IgD-negative memory B cell (primary cell): ENCODE results near the gene PRKN. TPM values are rescaled to one million over a fixed set of nuclear protein-coding genes. Genes with fewer than 3 reads are reported as not detected.

Experiments
- H3K27ac Mint-ChIP-seq, 3 donors: one replicate each; pipeline ENCODE4 v1.8.0; 2020 to 2022; ENCODE audit warnings: mild to moderate bottlenecking in 3 of 3, mixed read lengths in 3 of 3, moderate library complexity in 1 of 3
- H3K27me3 Mint-ChIP-seq: one replicate; pipeline ENCODE4 v1.8.0; 2021; ENCODE audit warnings: mixed read lengths
- H3K36me3 Mint-ChIP-seq: one replicate; pipeline ENCODE4 v1.8.0; 2020; ENCODE audit warnings: mild to moderate bottlenecking, mixed read lengths
- H3K4me1 Mint-ChIP-seq, 3 donors: one replicate each; pipeline ENCODE4 v1.8.0; 2020 to 2022; ENCODE audit warnings: mixed read lengths in 3 of 3, mild to moderate bottlenecking in 1 of 3
- H3K4me3 Mint-ChIP-seq, 4 donors: one replicate each; pipeline ENCODE4 v1.8.0; 2020 to 2022; ENCODE audit warnings: mild to moderate bottlenecking in 4 of 4, mixed read lengths in 4 of 4, moderate library complexity in 3 of 4
- H3K9me3 Mint-ChIP-seq, 3 donors: one replicate each; pipeline ENCODE4 v1.8.0; 2020 to 2021; ENCODE audit warnings: mixed read lengths in 3 of 3, mild to moderate bottlenecking in 1 of 3
- polyA plus RNA-seq: library from polyadenylated mRNA; unstranded; fragments of 300-500 nt; fragmentation: Illumina TruSeq; gene quantifications from one replicate; pipeline ENCODE4 v1.2.3, GENCODE V29; 2021

PRKN gene
- polyA plus RNA-seq, 1 donor from 2014 or later: 0.55 TPM

- H3K27ac Mint-ChIP-seq: no peak overlapping the region
- H3K27me3 Mint-ChIP-seq: no peaks in the 10 kb centered on the region
- H3K4me1 Mint-ChIP-seq: peaks cover 0 to 2% (median 0%) of the 10 kb centered on the region in 3 donors
- H3K36me3 Mint-ChIP-seq: no peaks in the 10 kb centered on the region
- H3K4me3 Mint-ChIP-seq: no peak overlapping the region
- peaks cover 0 to 6% (median 0%) of the 10 kb centered on the region in 3 donors for H3K9me3 Mint-ChIP-seq
Observed at GRCh38 chr6:162675503-162675902, 52.1 kb downstream of the PRKN start.

GRCh38 chr6:162674452-162674851 is 53.1 kb downstream of the PRKN start:
- Mint-ChIP-seq H3K9me3 (peaks cover 0 to 6% (median 0%) of the 10 kb centered on the region in 3 donors), H3K4me3 (no peak overlapping the region), H3K4me1 (peaks cover 0 to 2% (median 0%) of the 10 kb centered on the region in 3 donors), H3K27me3 (no peaks in the 10 kb centered on the region), H3K27ac (no peak overlapping the region), H3K36me3 (no peaks in the 10 kb centered on the region)

- H3K4me3 Mint-ChIP-seq: no peak overlapping the region
- H3K27me3 Mint-ChIP-seq: no peaks in the 10 kb centered on the region
- H3K36me3 Mint-ChIP-seq: no peaks in the 10 kb centered on the region
- H3K4me1 Mint-ChIP-seq: peaks cover 0 to 4% (median 2%) of the 10 kb centered on the region in 3 donors
- peaks cover 0 to 6% (median 0%) of the 10 kb centered on the region in 3 donors for H3K9me3 Mint-ChIP-seq
- H3K27ac Mint-ChIP-seq: no peak overlapping the region
Observed at GRCh38 chr6:162671580-162672165, 55.9 kb downstream of the PRKN start.

- no peaks in the 10 kb centered on the region for H3K36me3 Mint-ChIP-seq
- peaks cover 0 to 6% (median under 1%) of the 10 kb centered on the region in 3 donors for H3K9me3 Mint-ChIP-seq
- peak overlapping the region in 1 of 4 donors; percentile 42 for H3K4me3 Mint-ChIP-seq
- H3K4me1 Mint-ChIP-seq: peaks cover 0 to 4% (median 2%) of the 10 kb centered on the region in 3 donors
- H3K27me3 Mint-ChIP-seq: no peaks in the 10 kb centered on the region
- H3K27ac Mint-ChIP-seq: no peak overlapping the region
Observed at GRCh38 chr6:162670345-162670744, 57.2 kb downstream of the PRKN start.

GRCh38 chr6:162666246-162666645 is 61.3 kb downstream of the PRKN start:
- H3K27ac Mint-ChIP-seq: no peak overlapping the region
- H3K9me3 Mint-ChIP-seq: peaks cover 5 to 7% (median 6%) of the 10 kb centered on the region in 3 donors
- no peaks in the 10 kb centered on the region for H3K27me3 Mint-ChIP-seq
- peaks cover 2% of the 10 kb centered on the region for H3K36me3 Mint-ChIP-seq
- H3K4me1 Mint-ChIP-seq: peaks cover 0 to 2% (median 2%) of the 10 kb centered on the region in 3 donors
- no peak overlapping the region for H3K4me3 Mint-ChIP-seq

- Mint-ChIP-seq H3K27ac (no peak overlapping the region), H3K9me3 (peaks cover 0 to 9% (median 3%) of the 10 kb centered on the region in 3 donors), H3K4me3 (no peak overlapping the region), H3K27me3 (peaks cover 2% of the 10 kb centered on the region), H3K36me3 (no peaks in the 10 kb centered on the region), H3K4me1 (peaks cover 0 to 3% (median 0%) of the 10 kb centered on the region in 3 donors)
Observed at GRCh38 chr6:162653808-162654207, 73.8 kb downstream of the PRKN start.

- peaks cover 0 to 6% (median 1%) of the 10 kb centered on the region in 3 donors for H3K9me3 Mint-ChIP-seq
- H3K4me1 Mint-ChIP-seq: peaks cover 0 to 3% (median 0%) of the 10 kb centered on the region in 3 donors
- no peaks in the 10 kb centered on the region for H3K36me3 Mint-ChIP-seq
- H3K27me3 Mint-ChIP-seq: peaks cover 2% of the 10 kb centered on the region
- no peak overlapping the region for H3K27ac Mint-ChIP-seq
- H3K4me3 Mint-ChIP-seq: no peak overlapping the region
Observed at GRCh38 chr6:162651505-162651904, 76.1 kb downstream of the PRKN start.

- H3K36me3 Mint-ChIP-seq: no peaks in the 10 kb centered on the region
- H3K27ac Mint-ChIP-seq: no peak overlapping the region
- H3K9me3 Mint-ChIP-seq: peaks cover 0 to 3% (median 2%) of the 10 kb centered on the region in 3 donors
- H3K27me3 Mint-ChIP-seq: peaks cover 2% of the 10 kb centered on the region
- peaks cover 0 to 3% (median 1%) of the 10 kb centered on the region in 3 donors for H3K4me1 Mint-ChIP-seq
- no peak overlapping the region for H3K4me3 Mint-ChIP-seq
Observed at GRCh38 chr6:162649271-162649670, 78.3 kb downstream of the PRKN start.

- no peaks in the 10 kb centered on the region for H3K36me3 Mint-ChIP-seq
Observed at GRCh38 chr6:162644153-162644552, 83.4 kb downstream of the PRKN start.

GRCh38 chr6:162640756-162641155 is 86.8 kb downstream of the PRKN start:
- H3K27me3 Mint-ChIP-seq: no peaks in the 10 kb centered on the region
- H3K4me1 Mint-ChIP-seq: peaks cover 0 to 1% (median 0%) of the 10 kb centered on the region in 3 donors
- H3K4me3 Mint-ChIP-seq: no peak overlapping the region
- peaks cover 2% of the 10 kb centered on the region for H3K36me3 Mint-ChIP-seq
- H3K9me3 Mint-ChIP-seq: peaks cover 0 to 3% (median 0%) of the 10 kb centered on the region in 3 donors
- no peak overlapping the region for H3K27ac Mint-ChIP-seq

More at GRCh38 chr6:162644153-162644552, 83.4 kb downstream of the PRKN start:
- peaks cover 0 to 1% (median 0%) of the 10 kb centered on the region in 3 donors for H3K4me1 Mint-ChIP-seq
- no peak overlapping the region for H3K4me3 Mint-ChIP-seq
- peaks cover 0 to 3% (median 0%) of the 10 kb centered on the region in 3 donors for H3K9me3 Mint-ChIP-seq
- no peaks in the 10 kb centered on the region for H3K27me3 Mint-ChIP-seq
- no peak overlapping the region for H3K27ac Mint-ChIP-seq

GRCh38 chr6:162639951-162640350 is 87.6 kb downstream of the PRKN start:
- Mint-ChIP-seq H3K27me3 (no peaks in the 10 kb centered on the region), H3K36me3 (peaks cover 2% of the 10 kb centered on the region), H3K27ac (no peak overlapping the region), H3K9me3 (peaks cover 0 to 3% (median 0%) of the 10 kb centered on the region in 3 donors), H3K4me1 (no peaks in the 10 kb centered on the region), H3K4me3 (no peak overlapping the region)

- H3K4me1 Mint-ChIP-seq: no peaks in the 10 kb centered on the region
- H3K9me3 Mint-ChIP-seq: peaks cover 0 to 3% (median 0%) of the 10 kb centered on the region in 3 donors
- H3K27ac Mint-ChIP-seq: no peak overlapping the region
- H3K4me3 Mint-ChIP-seq: no peak overlapping the region
- H3K36me3 Mint-ChIP-seq: peaks cover 4% of the 10 kb centered on the region
- H3K27me3 Mint-ChIP-seq: no peaks in the 10 kb centered on the region
Observed at GRCh38 chr6:162638931-162639574, 88.5 kb downstream of the PRKN start.

GRCh38 chr6:162637317-162637716 is 90.2 kb downstream of the PRKN start:
- H3K9me3 Mint-ChIP-seq: peaks cover 0 to 4% (median 0%) of the 10 kb centered on the region in 3 donors
- no peaks in the 10 kb centered on the region for H3K4me1 Mint-ChIP-seq
- peaks cover 6% of the 10 kb centered on the region for H3K36me3 Mint-ChIP-seq
- no peak overlapping the region for H3K4me3 Mint-ChIP-seq
- no peaks in the 10 kb centered on the region for H3K27me3 Mint-ChIP-seq
- no peak overlapping the region for H3K27ac Mint-ChIP-seq

- peaks cover 10% of the 10 kb centered on the region for H3K36me3 Mint-ChIP-seq
- no peaks in the 10 kb centered on the region for H3K27me3 Mint-ChIP-seq
- peaks cover 0 to 5% (median 4%) of the 10 kb centered on the region in 3 donors for H3K9me3 Mint-ChIP-seq
- H3K4me3 Mint-ChIP-seq: no peak overlapping the region
- no peaks in the 10 kb centered on the region for H3K4me1 Mint-ChIP-seq
- H3K27ac Mint-ChIP-seq: no peak overlapping the region
Observed at GRCh38 chr6:162636167-162636566, 91.4 kb downstream of the PRKN start.

GRCh38 chr6:162631546-162631945 is 96.0 kb downstream of the PRKN start:
- Mint-ChIP-seq H3K4me1 (no peaks in the 10 kb centered on the region), H3K36me3 (peaks cover 14% of the 10 kb centered on the region), H3K27me3 (no peaks in the 10 kb centered on the region), H3K4me3 (no peak overlapping the region), H3K9me3 (peaks cover 4 to 17% (median 5%) of the 10 kb centered on the region in 3 donors), H3K27ac (no peak overlapping the region)
